ENCODE measurements around the gene ST6GALNAC4.
A peak's percentile ranks its signal among the peaks of the same experiment; 100 is the strongest.

ST6GALNAC4 gene

GRCh38 chr9:127953768-127954505 is 37.1 kb upstream of the ST6GALNAC4 start:
- Mint-ChIP-seq H3K36me3 (peaks cover 5% of the 10 kb centered on the region), H3K27ac (peak overlapping the region; percentile 87), H3K9me3 (no peaks in the 10 kb centered on the region), H3K4me1 (peaks cover 68% of the 10 kb centered on the region), H3K4me3 (no peak overlapping the region)
- ATAC-seq (no peak), DNase-seq (ENCODE audit: low spot score in 2 of 2) (no peak)

DNA sequence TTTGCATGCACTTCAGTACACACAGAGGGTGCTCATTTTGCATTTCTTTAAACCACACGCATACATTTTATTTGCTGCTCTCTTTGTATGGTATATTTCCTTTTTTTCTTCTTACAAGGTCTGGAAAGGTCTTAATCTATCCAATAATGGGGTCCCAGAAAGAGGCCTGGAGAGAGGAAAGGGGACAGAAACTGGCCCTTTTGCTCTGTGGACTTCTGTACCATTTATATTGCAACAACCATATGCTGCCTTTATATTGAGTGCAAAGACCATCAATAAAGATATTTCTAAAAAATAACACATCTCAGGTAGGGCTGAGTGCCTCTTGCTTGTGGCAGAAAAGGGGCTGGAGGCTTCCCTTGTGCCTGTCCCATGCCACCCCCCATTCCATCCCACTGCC is 36.3 kb upstream of the ST6GALNAC4 start:
- peaks cover 68% of the 10 kb centered on the region for H3K4me1 Mint-ChIP-seq
- peaks cover 5% of the 10 kb centered on the region for H3K36me3 Mint-ChIP-seq
- no peak overlapping the region for H3K27ac Mint-ChIP-seq

GRCh38 chr9:127950513-127951289 is 33.9 kb upstream of the ST6GALNAC4 start:
- ATAC-seq (no peak), DNase-seq (ENCODE audit: low spot score in 2 of 2) (no peak)
- Mint-ChIP-seq H3K4me3 (no peak overlapping the region), H3K27ac (peak overlapping the region; percentile 77), H3K9me3 (no peaks in the 10 kb centered on the region), H3K36me3 (peaks cover 5% of the 10 kb centered on the region), H3K4me1 (peaks cover 57% of the 10 kb centered on the region)

More for the DNA sequence above, 36.3 kb upstream of the ST6GALNAC4 start:
- no peak overlapping the region for H3K4me3 Mint-ChIP-seq
- H3K9me3 Mint-ChIP-seq, result no peaks in the 10 kb centered on the region
- ATAC-seq (no peak), DNase-seq (ENCODE audit: low spot score in 2 of 2) (no peak)

DNA sequence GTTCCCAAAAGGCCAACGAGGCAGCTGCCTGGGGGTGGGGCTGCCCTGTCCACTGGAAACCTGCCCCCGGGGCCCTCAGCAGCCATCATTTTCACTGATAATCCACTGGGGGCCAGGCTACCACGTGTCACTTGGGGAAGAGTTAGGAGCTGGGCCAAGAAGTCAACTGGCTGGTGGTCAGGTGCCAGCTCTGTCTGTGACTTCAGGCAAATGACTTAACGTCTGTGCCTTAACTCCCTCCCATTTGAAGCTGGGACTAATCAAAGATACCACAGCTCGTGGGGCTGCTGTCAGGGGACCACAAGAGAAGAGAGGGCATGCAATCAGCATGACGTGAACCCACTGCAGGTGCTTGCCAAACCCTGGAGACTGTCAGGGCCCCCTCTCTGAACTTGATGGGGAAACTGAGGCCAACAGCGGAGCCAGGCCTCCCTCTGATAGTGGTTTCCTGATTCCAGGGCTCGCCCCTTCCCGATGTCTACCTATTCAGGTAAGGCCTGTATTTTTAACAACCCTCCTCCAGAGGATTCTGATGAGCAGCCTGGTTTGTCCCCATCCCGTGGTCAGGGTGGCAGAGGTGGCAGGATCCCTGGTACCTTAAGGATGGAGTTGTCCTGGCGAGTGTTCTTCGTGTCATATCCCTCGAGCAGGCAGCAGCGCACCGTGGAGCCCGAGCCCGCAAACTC is 33.1 kb upstream of the ST6GALNAC4 start:
- H3K4me3 Mint-ChIP-seq, result no peak overlapping the region
- DNase-seq (ENCODE audit: low spot score in 2 of 2), result no peak
- H3K27ac Mint-ChIP-seq, result peak overlapping the region; percentile 77
- no peaks in the 10 kb centered on the region for H3K36me3 Mint-ChIP-seq
- ATAC-seq, result no peak
- peaks cover 50% of the 10 kb centered on the region for H3K4me1 Mint-ChIP-seq
- H3K9me3 Mint-ChIP-seq, result no peaks in the 10 kb centered on the region

- H3K36me3 Mint-ChIP-seq, result peaks cover 10% of the 10 kb centered on the region
- H3K4me3 Mint-ChIP-seq, result no peak overlapping the region
- peak overlapping the region; percentile 64 for H3K27ac Mint-ChIP-seq
These were observed 31.2 kb upstream of the ST6GALNAC4 start for GRCh38 chr9:127947841-127948710.

DNA sequence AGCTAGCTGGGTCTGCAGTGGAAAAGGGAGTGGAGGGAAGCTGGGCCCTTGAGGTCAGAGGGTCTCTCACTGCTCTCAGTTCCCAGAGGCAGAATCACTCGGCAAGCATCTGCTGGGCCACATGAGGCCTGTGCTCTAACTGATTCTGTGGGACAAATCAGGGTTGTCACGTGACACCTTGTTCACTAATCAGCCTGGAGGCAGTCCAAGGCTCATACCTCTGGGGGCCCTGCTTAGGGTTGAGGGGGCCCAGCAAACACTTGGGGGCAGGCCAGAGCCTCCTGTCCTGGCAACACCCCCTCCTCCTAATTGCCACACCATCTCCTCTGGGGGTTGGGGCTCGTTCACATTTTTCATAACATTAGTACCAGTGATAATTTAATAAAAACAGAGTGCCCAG is 29.9 kb upstream of the ST6GALNAC4 start:
- peaks cover 47% of the 10 kb centered on the region for H3K4me1 Mint-ChIP-seq
- H3K9me3 Mint-ChIP-seq, result no peaks in the 10 kb centered on the region
- no peak overlapping the region for H3K27ac Mint-ChIP-seq
- no peak overlapping the region for H3K4me3 Mint-ChIP-seq
- ATAC-seq, result no peak
- H3K36me3 Mint-ChIP-seq, result peaks cover 21% of the 10 kb centered on the region
- DNase-seq (ENCODE audit: low spot score in 2 of 2), result no peak

More at GRCh38 chr9:127947841-127948710, 31.2 kb upstream of the ST6GALNAC4 start:
- DNase-seq (ENCODE audit: low spot score in 2 of 2) (no peak), ATAC-seq (no peak)
- Mint-ChIP-seq H3K4me1 (peaks cover 42% of the 10 kb centered on the region), H3K9me3 (no peaks in the 10 kb centered on the region)

- DNase-seq (ENCODE audit: low spot score in 2 of 2), result no peak
- Mint-ChIP-seq H3K36me3 (peaks cover 21% of the 10 kb centered on the region), H3K9me3 (no peaks in the 10 kb centered on the region), H3K27ac (no peak overlapping the region), H3K4me3 (no peak overlapping the region), H3K4me1 (peaks cover 44% of the 10 kb centered on the region)
- ATAC-seq, result no peak
These were observed 29.1 kb upstream of the ST6GALNAC4 start for GRCh38 chr9:127945942-127946341.

GRCh38 chr9:127945338-127945737 is 28.5 kb upstream of the ST6GALNAC4 start:
- H3K9me3 Mint-ChIP-seq, result no peaks in the 10 kb centered on the region
- DNase-seq (ENCODE audit: low spot score in 2 of 2) (no peak), ATAC-seq (no peak)
- no peak overlapping the region for H3K27ac Mint-ChIP-seq
- no peak overlapping the region for H3K4me3 Mint-ChIP-seq
- peaks cover 21% of the 10 kb centered on the region for H3K36me3 Mint-ChIP-seq
- peaks cover 38% of the 10 kb centered on the region for H3K4me1 Mint-ChIP-seq

- ATAC-seq (no peak), DNase-seq (ENCODE audit: low spot score in 2 of 2) (no peak)
- Mint-ChIP-seq H3K36me3 (peaks cover 21% of the 10 kb centered on the region), H3K9me3 (no peaks in the 10 kb centered on the region), H3K27ac (no peak overlapping the region), H3K4me1 (peaks cover 32% of the 10 kb centered on the region), H3K4me3 (no peak overlapping the region)
These were observed 27.9 kb upstream of the ST6GALNAC4 start for GRCh38 chr9:127944586-127945218.

DNA sequence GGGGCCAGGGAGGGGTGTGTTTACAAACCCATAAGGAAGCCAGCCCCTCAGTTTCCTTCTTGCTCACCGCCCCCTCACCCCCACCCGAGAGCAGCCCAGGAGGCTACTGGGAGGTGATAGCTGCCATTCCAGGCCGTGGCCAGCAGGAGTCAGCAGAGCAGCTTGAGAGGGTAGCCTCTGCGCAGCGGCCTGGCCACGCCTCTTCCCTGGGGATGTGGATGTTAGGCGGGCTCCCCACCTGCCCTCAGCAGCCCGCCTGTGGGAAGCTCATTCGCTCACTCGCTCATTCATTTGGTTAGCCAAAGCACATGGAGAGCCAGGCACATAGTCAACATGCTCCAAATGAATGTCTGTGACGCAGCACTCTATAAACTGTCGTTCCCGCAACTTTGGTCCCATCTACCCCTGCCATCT is 26.9 kb upstream of the ST6GALNAC4 start:
- ATAC-seq (peak; percentile 82), DNase-seq (ENCODE audit: low spot score in 2 of 2) (peak; percentile 68 to 87)
- no peak overlapping the region for H3K4me3 Mint-ChIP-seq
- H3K4me1 Mint-ChIP-seq, result peaks cover 28% of the 10 kb centered on the region
- peaks cover 21% of the 10 kb centered on the region for H3K36me3 Mint-ChIP-seq
- no peaks in the 10 kb centered on the region for H3K9me3 Mint-ChIP-seq
- peak overlapping the region; percentile 6 for H3K27ac Mint-ChIP-seq

DNA sequence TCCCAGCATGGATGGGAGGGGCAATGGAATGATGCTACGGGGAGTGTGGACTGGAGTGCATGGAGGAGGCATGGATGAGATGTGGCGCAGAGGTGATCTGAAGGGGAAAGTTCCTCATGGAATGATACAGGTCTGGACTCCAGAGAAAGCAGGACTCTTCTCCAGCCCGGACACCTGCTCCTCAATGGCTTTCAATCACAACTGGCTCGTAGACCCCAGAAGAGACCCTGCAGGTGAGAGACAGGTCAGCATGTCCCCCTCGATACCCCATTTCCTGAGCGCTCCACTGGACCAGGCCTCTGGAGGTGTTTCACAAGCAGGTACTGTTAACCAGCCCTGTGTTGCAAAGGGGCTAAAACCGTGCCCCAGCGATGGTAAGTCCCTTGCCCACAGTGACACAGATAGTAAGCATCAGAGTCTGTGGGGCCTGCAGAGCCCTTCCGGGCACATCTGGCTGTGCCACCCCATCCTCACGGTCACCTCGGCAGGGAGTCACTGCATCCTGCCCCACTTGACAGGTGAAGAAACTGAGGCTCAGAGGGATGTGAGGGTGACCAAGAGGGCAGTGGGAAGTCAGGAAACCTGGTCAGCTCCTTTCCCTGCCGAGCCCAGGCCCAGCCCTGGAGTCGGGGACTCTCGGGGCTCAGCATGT is 26.3 kb upstream of the ST6GALNAC4 start:
- Mint-ChIP-seq H3K36me3 (peaks cover 26% of the 10 kb centered on the region), H3K4me1 (peaks cover 23% of the 10 kb centered on the region), H3K4me3 (no peak overlapping the region), H3K9me3 (no peaks in the 10 kb centered on the region), H3K27ac (peak overlapping the region; percentile 6)
- DNase-seq (ENCODE audit: low spot score in 2 of 2) (peak in 1 of 2 donors; percentile 62), ATAC-seq (peak; percentile 2)

GRCh38 chr9:127942216-127943010 is 25.6 kb upstream of the ST6GALNAC4 start:
- DNase-seq (ENCODE audit: low spot score in 2 of 2) (peak; percentile 48 to 79), ATAC-seq (peak; percentile 68)
- Mint-ChIP-seq H3K4me3 (no peak overlapping the region), H3K4me1 (peaks cover 30% of the 10 kb centered on the region), H3K27ac (no peak overlapping the region), H3K9me3 (no peaks in the 10 kb centered on the region), H3K36me3 (peaks cover 33% of the 10 kb centered on the region)

GRCh38 chr9:127941961-127942215 is 25.0 kb upstream of the ST6GALNAC4 start:
- H3K4me1 Mint-ChIP-seq, result peaks cover 36% of the 10 kb centered on the region
- H3K36me3 Mint-ChIP-seq, result peaks cover 38% of the 10 kb centered on the region
- no peak for DNase-seq (ENCODE audit: low spot score in 2 of 2)
- no peaks in the 10 kb centered on the region for H3K9me3 Mint-ChIP-seq
- H3K27ac Mint-ChIP-seq, result no peak overlapping the region
- no peak overlapping the region for H3K4me3 Mint-ChIP-seq
- no peak for ATAC-seq

All from stimulated activated effector memory CD8-positive, alpha-beta T cell treated with anti-CD3 and anti-CD28 coated beads, Interleukin-12 subunit alpha, Interleukin-12 subunit beta, amount 100 ng/mL, for 72 hours (primary cell).